SK-N-SH (cell line): Measurements from ENCODE around the gene PDE10A.

ENCODE experiments used
- CTCF ChIP-seq: fragments of 200-600 bp; sonication (generic); IDR thresholded peaks from 2 replicates; pipeline ENCODE4 v1.6.1; 2017; ENCODE audit warnings: antibody characterized with exemption, mild to moderate bottlenecking, moderate library complexity
- GATA2 ChIP-seq: sonication (generic); formaldehyde crosslinking; IDR thresholded peaks from 2 replicates; pipeline ENCODE4 v1.5.0; 2020; ENCODE audit warnings: mild to moderate bottlenecking, missing genetic modification reagents

DNA sequence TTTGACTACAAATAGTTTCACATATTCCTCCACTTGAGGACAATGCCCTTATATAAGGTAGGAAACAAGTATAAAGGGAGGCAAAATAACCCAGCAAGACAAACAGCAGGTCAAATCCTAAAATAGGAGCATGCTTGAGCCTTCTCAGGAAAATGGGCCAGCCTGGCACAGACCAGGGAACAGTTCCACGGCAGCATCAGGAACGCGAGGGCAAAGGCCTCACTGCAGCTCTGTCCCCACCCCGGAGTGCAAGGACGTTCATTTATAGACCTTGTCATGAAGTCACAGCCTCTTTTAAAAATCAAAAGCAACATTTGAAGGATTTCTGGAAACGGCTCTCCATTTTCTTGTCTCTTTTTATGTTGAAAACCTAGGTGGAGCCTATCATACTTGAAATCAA, 17.1 kb downstream of the PDE10A start:
- TF ChIP-seq GATA2 (CRISPR knock-in tag) (no peak), CTCF (no peak)
